ENCODE measurements around the gene ATG16L1.

ATG16L1 gene

GRCh38 chr2:233251306-233252116 lies at the start of gene ATG16L1:
Gene ATG16L1 (plus strand): TSS chr2:233251673. CDS start chr2:233251828, 155 bp downstream.
- peak; percentile 100 for DNase-seq (ENCODE audit: low spot score)

- DNase-seq (ENCODE audit: low spot score) = no peak
These were observed 48.9 kb upstream of the ATG16L1 start for GRCh38 chr2:233202531-233202944.

- DNase-seq (ENCODE audit: low spot score) = no peak
These were observed 48.4 kb upstream of the ATG16L1 start for GRCh38 chr2:233203060-233203459.

GRCh38 chr2:233204286-233204936 lies 47.1 kb upstream of the ATG16L1 start:
- DNase-seq (ENCODE audit: low spot score) = no peak

- no peak for DNase-seq (ENCODE audit: low spot score)
These were observed 42.9 kb upstream of the ATG16L1 start for GRCh38 chr2:233208382-233209116.

GRCh38 chr2:233209117-233209532 lies 42.3 kb upstream of the ATG16L1 start:
- no peak for DNase-seq (ENCODE audit: low spot score)

DNA sequence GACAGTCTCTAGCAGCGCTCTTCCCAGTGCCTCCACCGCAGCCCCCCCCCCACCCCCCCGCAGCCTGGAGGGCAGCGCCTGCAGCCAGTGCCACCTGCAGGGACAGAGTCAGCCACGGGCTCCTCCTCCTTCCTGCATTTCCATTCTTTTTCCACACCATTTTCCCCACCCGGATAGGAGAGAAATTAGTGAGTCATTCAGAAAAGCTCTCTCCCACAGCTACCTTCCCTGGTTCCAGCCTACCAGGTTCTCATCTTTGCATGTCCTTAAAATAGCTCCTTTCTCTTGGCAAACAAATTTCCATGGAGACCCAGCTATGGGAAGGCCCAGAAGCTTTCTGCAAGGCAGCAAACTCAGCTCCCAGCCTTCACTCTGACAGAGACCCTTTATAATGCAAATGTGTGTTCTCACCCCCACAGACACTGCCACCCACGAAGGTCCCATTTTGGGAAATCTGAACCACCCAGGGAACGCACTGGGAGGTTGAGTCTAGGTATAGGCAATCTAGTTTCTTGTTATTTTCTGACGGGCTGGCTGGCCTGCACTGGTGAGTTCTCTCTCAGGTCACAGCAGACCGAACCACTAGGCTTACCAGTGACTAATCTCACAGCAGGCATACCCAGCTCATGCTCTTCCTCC lies 41.8 kb upstream of the ATG16L1 start:
- no peak for DNase-seq (ENCODE audit: low spot score)

DNA sequence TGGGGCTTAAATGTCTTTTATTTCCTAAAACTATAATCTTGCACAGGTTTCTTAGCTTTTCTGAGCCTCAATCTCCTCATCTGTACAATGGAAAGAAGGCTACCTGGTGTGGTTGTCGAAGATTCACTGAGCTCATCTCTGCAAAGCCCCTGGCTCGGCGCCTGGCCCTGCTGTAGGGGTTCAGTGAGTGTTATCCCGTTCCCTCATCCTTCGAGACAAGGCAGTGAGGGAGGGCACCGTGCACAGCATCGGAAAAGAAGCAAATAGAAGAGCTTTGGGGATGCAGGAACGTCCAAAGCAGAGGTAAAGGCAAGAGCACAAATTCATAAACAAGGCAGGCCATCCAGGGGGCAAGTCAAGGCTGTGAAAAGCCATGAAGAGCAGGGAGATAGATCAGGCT lies 41.2 kb upstream of the ATG16L1 start:
- DNase-seq (ENCODE audit: low spot score) = no peak

- DNase-seq (ENCODE audit: low spot score) = peak; percentile 91
These were observed 40.5 kb upstream of the ATG16L1 start for GRCh38 chr2:233210843-233211547.

GRCh38 chr2:233211548-233211895 lies 40.0 kb upstream of the ATG16L1 start:
- no peak for DNase-seq (ENCODE audit: low spot score)

GRCh38 chr2:233213011-233213410 lies 38.5 kb upstream of the ATG16L1 start:
- DNase-seq (ENCODE audit: low spot score) = no peak

DNA sequence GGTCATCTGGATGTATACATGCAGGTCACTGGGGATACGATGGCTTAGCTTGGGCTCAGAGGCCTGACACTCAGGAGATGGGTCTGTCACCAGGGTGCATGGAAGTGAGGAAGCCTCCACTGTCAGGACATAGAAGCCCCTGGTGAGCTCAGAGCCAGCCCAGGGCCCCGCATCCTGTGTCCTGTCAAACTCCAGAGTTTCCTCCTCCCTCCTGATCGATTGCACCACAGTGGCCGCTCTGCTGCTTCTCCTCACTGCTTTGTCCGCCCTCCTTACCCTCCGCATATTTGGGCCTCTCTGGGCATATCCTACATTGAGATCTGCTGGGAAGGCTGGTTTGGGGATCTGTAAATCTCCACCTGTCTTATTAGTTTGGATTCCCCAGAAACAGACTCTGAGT lies 37.5 kb upstream of the ATG16L1 start:
- DNase-seq (ENCODE audit: low spot score) = no peak

DNA sequence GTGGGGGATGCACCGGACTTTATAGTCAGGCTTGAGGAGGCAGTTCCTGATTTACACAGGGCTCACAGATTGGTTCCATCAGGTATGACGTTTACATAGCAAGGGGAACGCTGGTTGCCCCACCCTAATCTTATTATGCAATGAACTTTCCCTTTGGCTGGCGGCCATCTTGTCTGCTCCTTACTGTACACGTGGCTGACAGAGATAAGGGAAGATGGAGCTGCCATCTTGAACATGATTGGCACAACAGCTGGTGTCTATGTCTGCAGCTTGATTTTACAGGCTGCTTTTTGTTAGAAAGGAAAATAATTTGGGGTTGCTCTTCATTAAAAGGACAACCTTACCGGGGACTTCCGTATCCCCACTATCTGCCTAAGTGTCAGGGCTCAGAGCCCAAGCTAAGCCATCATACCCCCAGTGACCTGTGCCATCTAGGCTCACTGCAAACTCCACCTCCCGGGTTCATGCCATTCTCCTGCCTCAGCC lies 33.5 kb upstream of the ATG16L1 start:
- no peak for DNase-seq (ENCODE audit: low spot score)

DNA sequence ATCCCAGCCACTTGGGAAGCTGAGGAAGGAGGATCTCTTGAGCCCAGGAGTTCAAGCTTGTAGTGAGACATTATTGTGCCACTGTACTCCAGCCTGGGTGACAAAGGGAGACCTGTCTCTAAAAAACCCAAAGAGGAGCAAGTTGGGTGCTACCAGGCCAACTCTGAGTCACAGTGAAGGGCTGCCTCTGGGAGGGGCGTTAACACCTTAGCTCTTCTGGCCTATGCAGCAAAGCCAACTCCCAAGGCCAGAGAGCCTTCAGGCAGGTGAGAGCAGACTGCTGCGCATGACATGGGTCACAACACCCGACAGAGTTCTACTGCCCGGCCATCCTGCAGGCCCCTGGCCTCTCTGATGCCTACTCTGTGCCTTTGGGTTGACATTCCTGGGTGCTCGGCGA lies 32.6 kb upstream of the ATG16L1 start:
- DNase-seq (ENCODE audit: low spot score) = no peak

- DNase-seq (ENCODE audit: low spot score) = no peak
These were observed 31.6 kb upstream of the ATG16L1 start for GRCh38 chr2:233219848-233220247.

GRCh38 chr2:233221378-233222063 lies 30.0 kb upstream of the ATG16L1 start:
- DNase-seq (ENCODE audit: low spot score) = no peak

GRCh38 chr2:233223059-233223894 lies 28.2 kb upstream of the ATG16L1 start:
- no peak for DNase-seq (ENCODE audit: low spot score)

- no peak for DNase-seq (ENCODE audit: low spot score)
These were observed 26.0 kb upstream of the ATG16L1 start for GRCh38 chr2:233225230-233226068.

GRCh38 chr2:233226511-233227031 lies 24.9 kb upstream of the ATG16L1 start:
- DNase-seq (ENCODE audit: low spot score) = no peak

Measured in AG20443 (cell line).